IPS DF 4.7 (cell line): ENCODE measurements around the gene LEP.
A peak's percentile ranks its signal among the peaks of the same experiment; 100 is the strongest.

Source experiments
- DNase-seq: peaks from one replicate; pipeline ENCODE4 v3.0.0-alpha.2; 2013; ENCODE audit warnings: low spot score; ENCODE audit errors: extremely low read depth

Gene LEP

DNA sequence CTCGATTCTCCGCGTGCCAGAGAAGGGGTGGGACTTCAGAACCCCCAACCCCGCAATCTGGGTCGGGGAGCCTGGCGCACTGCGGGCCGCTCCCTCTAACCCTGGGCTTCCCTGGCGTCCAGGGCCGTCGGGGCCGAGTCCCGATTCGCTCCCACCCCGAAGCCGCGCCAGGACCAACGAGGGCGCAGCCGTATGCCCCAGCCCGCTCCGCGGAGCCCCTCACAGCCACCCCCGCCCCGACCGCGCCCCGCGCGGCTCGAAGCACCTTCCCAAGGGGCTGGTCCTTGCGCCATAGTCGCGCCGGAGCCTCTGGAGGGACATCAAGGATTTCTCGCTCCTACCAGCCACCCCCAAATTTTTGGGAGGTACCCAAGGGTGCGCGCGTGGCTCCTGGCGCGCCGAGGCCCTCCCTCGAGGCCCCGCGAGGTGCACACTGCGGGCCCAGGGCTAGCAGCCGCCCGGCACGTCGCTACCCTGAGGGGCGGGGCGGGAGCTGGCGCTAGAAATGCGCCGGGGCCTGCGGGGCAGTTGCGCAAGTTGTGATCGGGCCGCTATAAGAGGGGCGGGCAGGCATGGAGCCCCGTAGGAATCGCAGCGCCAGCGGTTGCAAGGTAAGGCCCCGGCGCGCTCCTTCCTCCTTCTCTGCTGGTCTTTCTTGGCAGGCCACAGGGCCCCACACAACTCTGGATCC, at the start of gene LEP:
Gene LEP (plus strand): TSS at position 583 of the 691 bp plus-strand sequence. CDS start 10,741 bp downstream, outside the sequence.
- DNase-seq, result no peak

DNA sequence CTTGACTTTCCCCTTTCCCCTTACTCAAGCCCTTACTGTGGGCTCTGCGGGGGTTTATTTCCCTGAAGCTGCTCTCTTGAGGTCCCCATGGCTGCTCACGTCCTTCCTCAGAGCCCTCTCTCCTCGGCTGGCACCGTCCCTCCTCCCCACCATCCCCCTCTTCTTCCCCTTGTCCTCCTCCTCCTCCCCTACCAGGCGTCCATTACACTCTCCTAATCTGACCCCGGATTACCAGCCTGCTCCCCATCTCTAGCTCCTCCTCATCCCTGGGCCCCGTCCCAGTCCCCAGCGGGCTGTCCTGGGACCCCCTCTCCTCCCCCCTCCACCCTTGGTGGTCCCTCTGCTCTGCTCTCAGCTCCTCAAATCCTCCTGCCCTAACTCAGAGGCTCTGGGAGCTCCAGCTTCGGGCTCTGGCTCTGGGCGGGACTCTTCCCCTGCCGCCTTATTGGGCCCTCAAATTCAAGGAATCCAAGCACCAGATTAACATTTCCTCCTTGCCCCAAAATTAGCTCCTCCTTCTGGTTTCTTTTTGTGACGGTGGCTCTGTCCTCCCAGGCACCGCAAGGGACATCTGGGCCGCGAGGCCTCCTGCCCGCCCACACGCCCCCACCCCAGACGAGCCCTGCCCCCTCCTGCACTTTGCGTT, 48.5 kb upstream of the LEP start:
- DNase-seq, result no peak

DNA sequence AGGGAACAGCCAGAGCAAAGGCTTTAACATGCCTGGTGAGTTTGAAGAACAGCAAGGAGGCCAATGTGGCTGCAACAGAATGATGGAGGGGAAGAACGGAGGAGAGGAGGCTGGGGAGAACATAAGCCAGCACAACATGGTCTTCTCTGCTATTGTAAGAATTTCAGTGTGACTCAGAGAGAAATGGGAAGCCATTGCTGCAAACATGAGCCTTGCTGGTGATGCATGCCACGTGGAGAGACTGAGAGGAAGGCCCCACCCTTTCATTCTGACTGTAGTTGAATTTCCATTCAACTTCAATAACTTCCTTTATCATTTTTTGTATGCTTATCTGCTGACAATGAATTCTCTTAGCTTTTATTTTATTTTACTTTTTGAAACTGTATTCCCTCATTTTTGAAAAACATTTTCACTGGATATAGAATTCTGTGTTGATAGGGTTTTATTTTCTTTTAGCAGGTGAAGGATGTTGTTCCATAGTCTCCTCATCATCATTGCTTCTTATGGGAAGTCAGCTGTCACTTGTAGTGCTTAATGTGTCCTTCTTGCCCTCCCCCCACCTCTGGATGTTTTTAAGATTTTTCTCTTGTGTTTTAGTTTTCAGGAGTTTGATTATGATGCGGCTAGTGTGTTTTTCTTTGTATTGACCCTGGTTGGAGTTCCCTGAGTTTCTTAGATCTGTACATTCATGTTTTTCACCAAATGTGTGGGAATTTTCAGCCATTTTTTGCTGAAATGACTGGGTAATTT, 46.4 kb upstream of the LEP start:
- DNase-seq, result no peak

DNA sequence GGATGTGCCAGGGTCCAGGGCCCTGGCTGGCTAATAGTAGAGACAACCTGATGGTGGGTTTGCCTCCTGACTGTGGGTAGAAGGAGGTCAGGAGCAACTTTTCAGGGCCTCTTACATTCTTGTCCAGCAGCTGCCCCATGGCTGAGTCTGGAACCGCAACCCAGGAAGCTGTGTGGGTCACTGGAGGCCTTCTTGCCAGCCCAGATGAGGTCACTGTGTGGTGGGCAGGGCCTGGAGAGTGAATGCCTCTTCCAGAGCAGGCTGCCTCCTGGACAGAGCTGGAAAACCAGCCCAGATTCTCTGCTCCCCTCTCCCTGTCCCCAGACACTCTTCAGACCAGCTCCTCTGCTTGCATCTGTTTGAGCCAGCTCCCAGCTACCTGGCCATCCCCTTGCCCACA, 43.5 kb upstream of the LEP start:
- no peak for DNase-seq

DNA sequence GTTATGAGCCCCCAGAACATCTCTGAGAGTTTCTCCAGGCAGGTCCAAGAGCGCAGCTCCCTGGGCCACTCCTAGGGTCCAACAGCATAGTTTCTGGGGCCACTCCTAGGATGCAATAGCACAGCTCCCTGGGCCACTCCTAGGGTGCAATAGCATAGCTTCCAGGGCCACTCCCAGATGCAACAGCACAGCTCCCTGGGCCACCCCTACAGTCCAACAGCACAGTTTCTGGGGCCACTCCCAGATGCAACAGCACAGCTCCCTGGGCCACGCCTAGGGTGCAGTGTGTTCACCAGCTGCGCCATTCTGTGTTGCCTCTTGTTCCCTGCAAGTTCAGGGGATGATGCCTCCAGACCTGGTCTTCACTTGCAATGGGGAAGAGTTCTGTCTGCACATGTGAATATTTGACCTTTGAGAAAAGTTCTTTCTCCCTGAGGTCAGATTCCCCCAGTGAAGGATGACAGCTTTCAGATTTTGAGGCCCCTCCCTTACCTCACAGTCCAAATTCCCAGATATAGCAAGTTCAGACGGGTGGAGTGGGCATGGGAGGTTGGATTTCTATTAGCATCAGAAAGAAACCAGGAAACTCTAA, 43.0 kb upstream of the LEP start:
- DNase-seq, result no peak

DNA sequence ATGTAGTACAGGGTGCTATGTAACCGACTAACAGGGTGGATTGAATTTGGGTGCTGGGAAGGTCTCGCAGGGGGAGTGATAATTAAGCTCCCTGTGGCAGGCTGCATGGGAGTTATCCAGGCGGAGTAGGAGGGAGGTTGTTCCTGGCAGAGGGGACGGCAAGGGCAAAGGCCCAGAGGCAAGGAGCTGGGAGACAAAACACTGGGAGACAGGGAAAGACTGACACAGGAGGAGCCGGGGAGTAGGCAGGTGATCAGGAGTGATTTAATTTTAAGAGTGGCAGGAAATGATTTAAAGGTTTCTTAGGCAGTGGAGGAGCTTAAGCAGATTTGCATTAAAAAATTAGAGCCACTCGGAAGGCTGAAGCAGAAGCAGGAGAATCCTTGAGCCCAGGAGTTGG, 40.7 kb upstream of the LEP start:
- no peak for DNase-seq

DNA sequence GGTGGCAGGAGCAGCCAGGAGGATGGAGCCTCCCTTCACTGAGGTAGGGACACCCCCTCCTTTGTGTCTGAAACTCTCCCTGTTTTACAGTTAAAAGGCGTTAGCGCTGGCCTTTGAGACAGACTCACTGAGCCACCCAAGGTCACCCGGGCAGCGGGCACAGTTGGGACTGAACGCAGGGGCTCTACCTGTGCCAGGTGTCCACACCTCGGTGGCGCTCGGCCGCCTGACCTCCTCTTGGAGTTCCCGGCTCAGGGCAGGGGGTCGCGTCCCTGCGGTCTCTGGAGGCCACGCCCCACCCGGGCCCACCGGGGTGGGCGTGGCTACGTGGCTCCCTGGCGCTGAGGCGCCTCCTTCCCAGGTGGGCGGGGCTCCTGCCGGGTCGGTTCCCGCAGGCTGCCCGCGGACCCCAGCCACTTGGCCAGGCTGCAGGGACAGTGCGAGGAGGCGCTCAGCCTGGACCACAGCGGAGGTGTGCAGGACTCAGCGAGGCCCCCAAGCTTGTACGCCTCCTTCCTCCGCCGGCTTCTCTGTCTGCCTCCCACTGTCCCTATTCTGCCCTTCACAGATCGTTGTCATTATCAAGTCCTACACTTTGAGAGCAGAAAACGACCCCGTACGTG, 39.9 kb upstream of the LEP start:
- DNase-seq, result no peak

DNA sequence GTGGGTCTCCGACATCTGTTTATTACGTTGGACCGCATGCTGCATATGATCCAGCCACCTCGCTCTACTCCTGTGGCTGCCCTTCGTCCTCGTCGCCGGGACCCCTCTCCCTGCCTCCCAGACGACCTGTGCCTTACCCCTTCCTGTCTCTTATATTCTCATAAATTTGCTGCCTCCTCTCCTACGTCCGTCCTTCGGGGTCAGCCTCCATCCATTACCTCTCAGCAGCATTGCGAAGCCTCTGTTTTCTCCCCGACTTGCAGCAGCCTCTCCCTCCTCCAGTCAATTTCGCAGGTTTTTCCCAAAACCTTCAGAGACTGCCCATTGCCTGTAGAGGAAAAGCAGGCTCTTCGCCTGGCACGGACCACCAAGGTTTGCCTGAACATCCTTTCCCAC, 39.4 kb upstream of the LEP start:
- DNase-seq, result no peak

DNA sequence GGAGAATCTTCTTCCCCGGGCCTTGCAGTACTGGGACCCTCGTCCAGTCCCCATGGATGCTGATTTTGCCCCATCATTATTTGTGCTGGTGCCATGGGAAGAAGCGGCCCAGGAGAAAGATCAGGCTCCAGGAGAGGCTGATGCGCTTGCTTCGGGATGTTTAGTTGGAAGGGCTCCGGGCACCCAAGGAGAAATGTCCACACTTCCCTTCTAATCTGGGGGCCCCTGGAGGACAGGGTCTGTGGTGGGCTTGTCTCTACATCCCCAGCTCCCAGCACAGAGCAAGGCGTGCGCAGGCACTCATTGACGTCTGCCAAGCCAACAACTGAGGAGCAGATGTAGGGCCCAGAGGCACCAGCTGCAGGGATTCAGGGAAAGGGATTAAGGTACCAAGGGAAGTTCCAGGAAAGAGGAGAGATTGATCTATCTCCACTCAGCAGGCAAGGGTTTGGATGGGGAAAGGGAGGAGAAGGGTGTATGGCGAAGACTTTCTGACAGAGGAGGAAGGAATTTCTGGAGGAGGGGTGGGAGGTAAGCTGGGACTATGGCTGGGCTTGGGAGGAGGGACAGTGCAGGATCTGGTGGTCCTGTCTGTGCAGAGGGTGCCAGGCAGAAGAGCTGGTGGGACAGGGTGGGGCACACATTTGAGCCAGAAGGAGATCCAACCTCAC, 38.7 kb upstream of the LEP start:
- DNase-seq, result no peak

DNA sequence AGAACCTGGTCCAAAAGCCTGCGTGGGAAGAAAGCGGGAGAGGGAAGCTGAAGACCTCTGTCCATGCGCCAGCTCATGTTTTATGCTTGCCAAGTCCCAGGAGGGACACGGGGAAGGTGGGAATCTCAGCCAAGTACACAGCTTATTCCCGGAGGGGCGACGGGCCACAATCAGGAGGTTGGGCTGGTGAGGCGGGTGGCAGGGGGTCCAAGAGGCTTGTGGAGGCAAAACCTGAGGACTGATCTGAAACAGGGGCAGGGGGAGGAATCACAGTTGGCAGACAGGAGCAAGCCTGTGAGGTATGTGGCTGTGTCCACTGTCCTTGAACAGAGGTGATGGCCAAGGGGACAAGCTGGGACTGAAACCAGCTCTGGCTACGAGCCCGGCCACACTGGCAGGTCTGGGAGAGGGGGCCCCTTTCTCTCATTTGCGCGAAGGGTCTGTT, 38.0 kb upstream of the LEP start:
- DNase-seq, result no peak

DNA sequence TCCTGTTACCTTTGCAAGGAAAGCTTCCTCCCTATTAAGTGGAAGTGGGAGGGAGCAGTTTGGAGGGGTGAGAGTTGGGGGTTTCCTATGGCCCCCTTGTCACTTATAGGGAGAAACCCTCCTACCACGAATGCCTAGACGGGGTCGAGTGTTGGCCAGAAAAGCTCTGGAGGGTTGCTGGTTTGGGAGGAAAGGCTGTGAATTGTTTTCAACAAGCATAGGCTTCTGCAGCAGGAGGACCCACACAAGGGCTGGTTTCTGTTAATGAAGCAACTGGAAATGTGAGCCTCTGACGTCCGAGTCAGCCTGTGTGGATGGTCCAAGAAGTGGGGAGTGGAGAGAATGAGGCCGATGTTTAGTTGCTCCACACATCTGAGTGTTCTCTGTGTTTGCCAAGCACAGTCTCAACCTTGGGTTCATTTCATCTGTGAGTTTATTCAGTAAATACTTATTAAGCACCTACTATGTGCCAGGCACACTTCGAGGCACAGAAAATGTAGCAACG, 37.3 kb upstream of the LEP start:
- DNase-seq, result no peak

DNA sequence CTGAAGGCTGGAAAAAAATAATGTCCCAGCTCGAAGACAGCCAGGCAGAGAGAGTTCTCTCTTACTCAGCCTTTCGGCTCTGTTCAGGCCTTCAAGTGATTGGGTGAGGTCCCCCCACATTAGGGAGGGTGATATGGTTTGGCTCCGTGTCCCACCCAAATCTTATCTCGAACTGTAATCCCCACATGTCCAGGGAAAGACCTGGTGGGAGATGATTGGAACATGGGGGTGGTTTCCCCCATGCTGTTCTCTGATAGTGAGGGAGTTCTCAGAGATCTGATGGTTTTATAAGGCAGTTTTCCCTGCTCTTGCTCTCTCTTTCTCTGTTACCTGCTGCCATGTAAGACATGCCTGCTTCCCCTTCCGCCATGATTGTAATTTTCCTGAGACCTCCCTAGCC, 36.6 kb upstream of the LEP start:
- DNase-seq, result no peak

DNA sequence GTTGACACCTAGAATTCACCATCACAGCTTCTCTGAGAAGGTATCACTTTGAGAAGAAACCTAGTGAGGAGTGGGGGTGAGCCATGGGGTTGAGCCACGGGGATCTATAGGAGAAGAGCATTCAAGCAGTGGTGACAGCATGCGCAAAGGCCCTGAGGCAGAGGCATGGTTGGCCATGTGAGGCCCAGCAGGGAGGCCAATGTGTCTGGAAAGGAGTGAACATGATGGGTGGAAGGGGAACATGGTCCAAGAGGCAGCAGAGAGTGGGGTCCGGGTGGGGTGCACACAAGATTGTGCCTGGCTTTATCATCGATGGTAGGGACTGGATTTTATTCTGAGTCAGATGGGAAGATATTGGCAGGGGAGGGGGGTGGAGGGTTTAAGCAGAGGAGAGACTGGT, 36.0 kb upstream of the LEP start:
- no peak for DNase-seq

DNA sequence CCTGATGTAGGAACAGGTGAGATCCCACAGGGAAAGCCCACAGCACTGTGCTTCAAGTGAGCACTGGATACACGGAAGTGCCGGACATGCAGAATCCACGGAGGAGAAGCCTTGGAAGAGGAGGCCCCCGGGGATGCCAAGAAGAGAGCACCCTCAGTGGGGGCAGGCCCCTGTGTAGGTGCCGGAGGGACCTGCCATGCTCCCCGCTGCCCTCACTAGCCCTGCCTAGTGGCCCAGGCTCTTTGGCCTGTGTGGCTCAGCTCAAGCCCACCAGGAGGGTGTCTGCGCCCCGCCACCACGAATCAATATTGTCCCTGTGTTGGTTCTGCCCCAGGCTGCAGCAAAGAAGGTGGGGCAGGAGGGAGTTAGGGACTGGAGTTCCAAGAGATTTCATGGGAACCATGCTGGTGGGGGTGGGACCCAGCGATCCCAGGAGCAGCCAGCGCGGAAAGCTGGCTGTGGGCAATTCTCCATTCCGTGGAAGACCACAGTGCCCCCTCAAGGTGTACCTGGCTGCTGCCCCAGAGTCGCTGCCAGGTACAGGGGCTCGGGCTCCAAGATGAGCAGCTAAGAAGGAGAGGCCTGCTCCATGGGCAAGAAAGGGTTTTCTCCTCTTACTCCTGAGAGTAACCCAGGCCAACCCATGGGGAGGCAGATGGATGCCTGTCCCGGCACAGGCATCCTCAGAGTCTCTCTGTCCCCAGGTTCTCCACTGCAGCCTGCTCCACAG, 34.9 kb upstream of the LEP start:
- DNase-seq, result no peak

DNA sequence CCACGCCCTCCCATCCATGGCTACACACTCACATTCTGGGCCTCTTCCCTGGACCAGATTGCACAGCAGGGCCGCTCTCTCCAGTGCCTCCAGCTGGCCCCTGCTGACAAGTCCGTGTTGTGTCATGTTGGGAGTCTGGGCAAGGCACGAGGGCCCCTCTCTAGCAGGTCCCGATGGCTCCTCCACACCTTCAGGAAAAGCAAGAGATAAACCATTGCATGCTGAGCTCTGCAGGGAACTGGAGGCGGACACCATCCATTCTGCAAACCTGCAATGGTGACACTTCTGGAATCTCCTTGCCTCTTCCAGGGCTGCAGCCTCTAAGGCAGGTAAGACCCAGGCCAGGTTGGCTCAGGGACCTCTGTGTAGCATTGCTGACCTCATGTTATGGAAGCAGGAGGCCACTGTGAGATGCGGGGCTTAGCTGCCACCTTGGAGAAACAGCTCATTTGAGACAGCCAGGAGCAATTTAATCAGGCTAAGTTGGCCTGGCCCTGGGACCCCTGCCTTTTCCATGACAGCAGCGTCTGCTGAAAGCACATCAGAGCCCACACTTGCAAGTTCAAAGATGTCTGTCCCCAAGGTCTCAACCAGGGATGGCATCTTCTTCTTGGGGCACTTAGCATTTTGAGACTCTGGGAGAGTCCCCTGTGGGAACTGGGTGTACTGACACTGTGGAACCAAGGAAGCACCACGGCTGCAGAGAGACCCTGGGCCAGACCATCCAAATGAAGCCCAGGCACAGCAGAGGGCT, 34.2 kb upstream of the LEP start:
- DNase-seq, result no peak

DNA sequence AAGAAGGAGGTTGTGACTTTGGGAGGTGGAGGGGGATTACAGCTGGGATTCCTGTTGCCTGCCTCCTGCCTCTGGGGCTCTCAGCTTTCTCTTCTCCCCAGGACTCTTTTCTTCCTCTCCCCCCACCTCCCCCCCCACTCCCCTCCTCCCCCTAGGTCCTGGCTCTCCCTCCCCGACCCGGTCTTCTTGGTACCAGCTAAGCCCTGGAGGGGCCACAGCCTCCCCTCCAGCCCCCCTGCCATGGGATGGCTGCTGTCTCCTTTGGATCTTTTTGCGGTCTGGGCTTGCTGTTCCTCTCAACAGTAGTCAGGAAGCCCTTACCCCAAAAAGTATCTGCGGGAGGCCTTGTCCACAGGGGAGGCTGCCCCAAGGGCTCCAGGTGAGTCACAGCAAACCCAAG, 33.5 kb upstream of the LEP start:
- no peak for DNase-seq

DNA sequence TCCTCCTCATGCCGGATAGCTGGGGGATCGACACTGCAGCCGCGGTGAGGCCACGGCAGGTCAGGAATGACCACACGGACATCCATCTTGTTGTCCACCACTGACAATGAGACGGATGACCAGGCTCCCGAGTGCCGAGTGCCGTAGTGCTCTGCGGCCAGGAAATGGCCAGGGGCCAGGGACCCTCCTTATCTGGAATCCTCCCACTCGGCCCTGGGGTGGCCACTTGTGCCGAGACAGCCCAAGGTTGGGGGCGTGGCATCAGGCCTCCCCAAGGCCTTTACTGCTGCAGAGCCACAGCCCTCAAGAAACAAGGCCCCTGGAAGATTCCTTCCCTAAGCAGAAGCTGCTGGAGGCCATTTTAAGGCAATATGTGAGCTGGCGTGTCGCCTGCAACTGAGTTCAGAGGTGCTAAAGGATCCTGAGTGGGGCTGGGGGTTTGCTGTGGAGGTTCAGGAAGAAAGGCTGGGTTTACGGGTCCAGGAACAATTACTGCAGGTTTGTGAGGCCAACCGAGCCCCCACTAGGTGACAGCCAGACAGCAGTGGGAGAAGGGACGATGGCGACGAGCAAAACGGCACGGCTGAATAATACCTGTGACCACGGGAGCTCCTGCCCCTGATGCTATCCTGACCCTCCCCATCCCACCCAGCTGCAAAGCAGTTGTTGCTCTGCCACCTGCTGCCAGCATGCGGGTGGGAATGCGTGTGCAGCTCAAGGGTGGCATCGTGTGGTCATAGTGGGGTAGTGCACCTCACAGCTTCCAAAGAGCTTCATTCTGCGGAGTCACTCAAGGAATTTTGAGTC, 31.6 kb upstream of the LEP start:
- peak; percentile 58 for DNase-seq

DNA sequence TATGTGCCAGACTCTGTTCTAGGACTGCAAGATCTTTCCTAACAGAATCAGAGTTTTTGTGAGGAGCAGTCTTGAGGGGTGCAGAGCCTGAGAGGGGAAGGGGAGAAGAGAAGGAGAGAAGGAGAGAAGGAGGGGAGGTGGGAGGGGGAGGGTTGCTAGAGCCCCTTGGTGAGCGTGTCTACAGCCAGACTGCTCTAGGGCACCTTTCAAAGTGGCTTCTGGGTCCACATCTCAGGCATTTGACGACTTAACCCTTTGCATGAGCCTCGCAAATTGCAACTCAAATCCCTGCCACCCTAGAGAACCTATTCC, 31.1 kb upstream of the LEP start:
- DNase-seq, result no peak
